Stimulated activated CD8-positive, alpha-beta memory T cell treated with anti-CD3 and anti-CD28 coated beads, Interleukin-2, amount 100 ng/mL, for 1 hour (primary cell): ENCODE results near the gene RWDD2A.

Experiments
- DNase-seq, 2 donors: peaks; one replicate each; pipeline ENCODE4 v3.0.0-alpha.2; 2020; ENCODE audit warnings: low read depth in 2 of 2

RWDD2A gene

GRCh38 chr6:83198486-83199172, 5.5 kb downstream of the RWDD2A start:
- DNase-seq: no peak

GRCh38 chr6:83199173-83199862, 6.2 kb downstream of the RWDD2A start:
- DNase-seq: no peak

- no peak for DNase-seq
These were observed 6.7 kb downstream of the RWDD2A start for GRCh38 chr6:83199863-83200225.

- DNase-seq: no peak
These were observed 8.9 kb downstream of the RWDD2A start for GRCh38 chr6:83202031-83202430.

- peak in 1 of 2 donors; percentile 28 for DNase-seq
These were observed 22.2 kb downstream of the RWDD2A start for GRCh38 chr6:83215131-83216047.

GRCh38 chr6:83216806-83217205, 23.6 kb downstream of the RWDD2A start:
- DNase-seq: no peak

- no peak for DNase-seq
These were observed 25.5 kb downstream of the RWDD2A start for GRCh38 chr6:83218646-83219045.

GRCh38 chr6:83220121-83220520, 27.0 kb downstream of the RWDD2A start:
- DNase-seq: no peak

GRCh38 chr6:83221276-83221675, 28.1 kb downstream of the RWDD2A start:
- no peak for DNase-seq

- no peak for DNase-seq
These were observed 28.8 kb downstream of the RWDD2A start for GRCh38 chr6:83221889-83222479.

GRCh38 chr6:83226517-83226916, 33.4 kb downstream of the RWDD2A start:
- DNase-seq: no peak

GRCh38 chr6:83231146-83231545, 38.0 kb downstream of the RWDD2A start:
- no peak for DNase-seq

GRCh38 chr6:83247471-83247870, 54.3 kb downstream of the RWDD2A start:
- no peak for DNase-seq
